Stimulated activated CD8-positive, alpha-beta memory T cell treated with anti-CD3 and anti-CD28 coated beads, Interleukin-4, amount 100 ng/mL, for 1 hour (primary cell): ENCODE measurements around the gene NTN5.
"Not testable (repeated sequence)": the region's sequence is repeated elsewhere in the genome, so short reads cannot be mapped to it uniquely, and the experiment has no call there.

Experiments
- DNase-seq, 2 donors: peaks; one replicate each; pipeline ENCODE4 v3.0.0-alpha.2; 2020; ENCODE audit warnings: low read depth in 2 of 2, low spot score in 1 of 2

NTN5 gene

GRCh38 chr19:48696353-48697010 is 23.7 kb upstream of the NTN5 start:
- no peak for DNase-seq

- DNase-seq: no peak
Measured at GRCh38 chr19:48695743-48696352, 23.0 kb upstream of the NTN5 start, which contains the start of gene FUT2. Gene FUT2, plus strand, starts transcription at chr19:48695971. Its CDS starts 6,986 bp downstream, at chr19:48702957.

- not testable (repeated sequence) for DNase-seq
Measured at GRCh38 chr19:48693629-48694028, 20.8 kb upstream of the NTN5 start.

- DNase-seq: no peak
Measured at GRCh38 chr19:48689449-48689848, 16.6 kb upstream of the NTN5 start.

- no peak for DNase-seq
Measured at GRCh38 chr19:48687776-48688175, 15.0 kb upstream of the NTN5 start.

GRCh38 chr19:48686637-48687036 is 13.8 kb upstream of the NTN5 start:
- not testable (repeated sequence) for DNase-seq

GRCh38 chr19:48686088-48686487 is 13.3 kb upstream of the NTN5 start:
- DNase-seq: no peak

- DNase-seq: no peak
Measured at GRCh38 chr19:48685583-48685982, 12.8 kb upstream of the NTN5 start.

- DNase-seq: peak in 1 of 2 donors; percentile 8
Measured at GRCh38 chr19:48683349-48683748, 10.5 kb upstream of the NTN5 start.

GRCh38 chr19:48681127-48681470 is 8.3 kb upstream of the NTN5 start:
- DNase-seq: no peak

- DNase-seq: no peak
Measured at GRCh38 chr19:48680436-48681126, 7.8 kb upstream of the NTN5 start.

- DNase-seq: not testable (repeated sequence)
Measured at GRCh38 chr19:48680006-48680405, 7.2 kb upstream of the NTN5 start.

- DNase-seq: no peak
Measured at GRCh38 chr19:48678201-48678600, 5.4 kb upstream of the NTN5 start.

GRCh38 chr19:48676887-48677286 is 4.1 kb upstream of the NTN5 start:
- DNase-seq: no peak

- no peak for DNase-seq
Measured at GRCh38 chr19:48676487-48676886, 3.7 kb upstream of the NTN5 start.

- DNase-seq: peak; percentile 32 to 42
Measured at GRCh38 chr19:48674921-48675824, 2.4 kb upstream of the NTN5 start.

GRCh38 chr19:48674216-48674809 is 1.5 kb upstream of the NTN5 start:
- no peak for DNase-seq

- no peak for DNase-seq
Measured at GRCh38 chr19:48673436-48674100, 751 bp upstream of the NTN5 start.

GRCh38 chr19:48671446-48671995 is 1.3 kb downstream of the NTN5 start:
- DNase-seq: no peak
